Right lobe of liver (tissue), 6 donors: ENCODE data around the gene CAMK2D. TPM values are rescaled to one million over a fixed set of nuclear protein-coding genes. Genes with fewer than 3 reads are reported as not detected.

Experiments used
- ATAC-seq, 4 donors: fragments of 200-7000 bp; cut with Tn5 transposase; one replicate each; pipeline ENCODE4 v1.9.1; 2020; ENCODE audit warnings: mild to moderate bottlenecking in 4 of 4, moderate library complexity in 4 of 4
- DNase-seq, 3 donors: peaks; one replicate each; pipeline ENCODE4 v3.0.0-alpha.2; 2020
- H3K27ac ChIP-seq, 3 donors: fragments of 200-600 bp; one replicate each; pipeline ENCODE4 v1.8.0; 2022
- H3K27me3 ChIP-seq, 2 donors: fragments of 200-600 bp; one replicate each; pipeline ENCODE4 v1.8.0; 2022
- H3K36me3 ChIP-seq, 4 donors: fragments of 200-600 bp; sonication (generic) in 1 of 4; one replicate each; pipeline versions ENCODE4 v1.5.1 to v1.8.0; 2017 to 2022; ENCODE audit warnings: control low read depth in 1 of 4
- H3K4me1 ChIP-seq, 4 donors: fragments of 200-600 bp; sonication (generic) in 1 of 4; one replicate each; pipeline versions ENCODE4 v1.5.1 to v1.8.0; 2017 to 2022; ENCODE audit warnings: control low read depth in 1 of 4
- H3K4me3 ChIP-seq, 3 donors: fragments of 200-600 bp; one replicate each; pipeline ENCODE4 v1.8.0; 2022
- H3K9me3 ChIP-seq, 4 donors: fragments of 200-600 bp; sonication (generic) in 1 of 4; one replicate each; pipeline versions ENCODE4 v1.5.1 to v1.8.0; 2017 to 2022; ENCODE audit warnings: control low read depth in 1 of 4
- CTCF ChIP-seq, 4 donors: fragments of 200-600 bp in 3 of 4; fragments of 450-650 bp in 1 of 4; IDR thresholded peaks; one replicate each; pipeline versions ENCODE4 v1.5.1 to v1.8.0; 2016 to 2022; ENCODE audit warnings: antibody characterized with exemption in 4 of 4, mild to moderate bottlenecking in 2 of 4
- POLR2A ChIP-seq: fragments of 450-650 bp; IDR thresholded peaks from one replicate; pipeline ENCODE4 v1.6.1; 2017; ENCODE audit warnings: antibody characterized with exemption, mild to moderate bottlenecking
- WGBS: methylation state at CpG from one replicate; pipeline ENCODE4 v1.1.6; 2018; ENCODE audit warnings: low coverage, low lambda C conversion rate; ENCODE audit not compliant: insufficient coverage; ENCODE audit errors: missing lambda C conversion rate; 5-methylcytosine and 5-hydroxymethylcytosine counted together
- intact Hi-C, 2 donors: fragments of 100-400 bp; cut with DNase I; formaldehyde crosslinking; loops; one replicate each; pipeline versions ENCODE4 v1.11.2 to v1.14.1; 2022
- total RNA-seq, 6 experiments: library from RNA; depleted of rRNA in 2 of 6; stranded (reverse); fragments of >200 nt in 2 of 6; fragmentation: NEBNext Ultra II Directional in 3 of 6; extraction: Animal tissue kit (Norgen Biotek cat#: 25700) in 3 of 6; gene quantifications; one replicate each; pipeline versions ENCODE4 v1.1.0 to v1.2.4, GENCODE V29; 2016 to 2023
- donor health status: DM: no; HTN: yes; CAD: no.
- donor health status: DM: no; HTN: no; CAD: no.
- donor health status: DM: no; HTN: no; CAD: no.
- donor health status: DM: no; HTN: yes; CAD: no.
- donor health status: DM: no; HTN: yes; CAD: no.

Gene CAMK2D
- total RNA-seq, 6 experiments from 2014 or later, result 17.0 to 30.6 (median 22.6) TPM

DNA sequence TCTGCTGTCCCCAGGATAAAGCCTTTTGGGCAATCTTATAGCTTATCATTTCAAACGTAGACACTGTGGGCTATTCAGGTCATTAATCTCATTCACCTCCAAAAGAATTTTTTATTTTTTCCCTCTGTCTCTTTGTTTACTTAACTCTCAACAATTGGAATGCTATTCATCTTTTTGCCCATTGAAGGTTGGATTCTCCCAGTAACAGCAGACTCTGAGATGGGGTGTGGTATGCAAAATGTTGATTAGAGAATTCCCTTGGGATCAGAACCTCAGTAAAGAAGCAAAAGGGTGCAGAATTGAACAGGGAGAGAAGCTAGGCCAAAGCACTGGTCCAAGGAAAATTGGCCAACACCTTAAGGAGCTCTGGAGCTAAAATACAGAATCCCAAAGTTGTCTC is 60.4 kb downstream of the CAMK2D start:
- Histone ChIP-seq H3K27ac (no peak overlapping the region), H3K36me3 (no peaks in the 10 kb centered on the region), H3K4me3 (no peak overlapping the region), H3K27me3 (no peaks in the 10 kb centered on the region), H3K4me1 (no peaks in the 10 kb centered on the region), H3K9me3 (no peaks in the 10 kb centered on the region)
- TF ChIP-seq CTCF (IDR thresholded peaks at IDR 0.05), result no peak
- TF ChIP-seq POLR2A, result no peak
- 25% methylated on average over 1 of the region's 1 CpG for WGBS
- DNase-seq, result no peak
- intact Hi-C loops, result no loop called here
- ATAC-seq, result no peak

- Histone ChIP-seq H3K36me3 (no peaks in the 10 kb centered on the region), H3K4me1 (no peaks in the 10 kb centered on the region), H3K27me3 (no peaks in the 10 kb centered on the region), H3K9me3 (no peaks in the 10 kb centered on the region), H3K27ac (no peak overlapping the region), H3K4me3 (no peak overlapping the region)
- TF ChIP-seq CTCF (IDR thresholded peaks at IDR 0.05) (no peak), POLR2A (no peak)
- 77% methylated on average over 2 of the region's 2 CpGs for WGBS
- intact Hi-C loops, result no loop called here
- no peak for ATAC-seq
- DNase-seq, result no peak
These were observed 60.9 kb downstream of the CAMK2D start for GRCh38 chr4:113700602-113701150.

DNA sequence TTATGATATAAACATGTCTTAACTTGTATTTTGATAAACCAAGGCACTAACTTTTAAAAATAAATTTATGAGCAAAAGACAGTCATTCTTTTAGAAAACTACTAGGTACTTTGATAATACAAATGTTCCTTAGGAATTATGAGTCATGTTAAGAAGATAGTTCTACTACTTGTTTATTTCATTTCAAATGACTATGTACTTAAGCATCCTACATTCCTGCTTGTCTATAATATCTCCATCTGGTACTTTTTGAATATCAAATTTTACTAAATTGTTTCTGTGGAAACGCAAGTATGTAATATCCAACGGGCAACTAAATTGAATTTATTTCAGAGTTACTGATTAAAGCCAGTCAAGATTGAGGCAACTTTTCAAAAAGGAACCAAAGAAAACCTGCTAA is 61.8 kb downstream of the CAMK2D start:
- DNase-seq (no peak), ATAC-seq (no peak)
- intact Hi-C loops, result no loop called here
- 94% methylated on average over 2 of the region's 2 CpGs for whole genome bisulfite sequencing
- no peaks in the 10 kb centered on the region for H3K36me3 ChIP-seq
- H3K9me3 ChIP-seq, result no peaks in the 10 kb centered on the region
- no peak for TF ChIP-seq POLR2A
- no peak for TF ChIP-seq CTCF (IDR thresholded peaks at IDR 0.05)
- H3K27ac ChIP-seq, result no peak overlapping the region
- H3K4me1 ChIP-seq, result no peaks in the 10 kb centered on the region
- H3K4me3 ChIP-seq, result no peak overlapping the region
- no peaks in the 10 kb centered on the region for H3K27me3 ChIP-seq

DNA sequence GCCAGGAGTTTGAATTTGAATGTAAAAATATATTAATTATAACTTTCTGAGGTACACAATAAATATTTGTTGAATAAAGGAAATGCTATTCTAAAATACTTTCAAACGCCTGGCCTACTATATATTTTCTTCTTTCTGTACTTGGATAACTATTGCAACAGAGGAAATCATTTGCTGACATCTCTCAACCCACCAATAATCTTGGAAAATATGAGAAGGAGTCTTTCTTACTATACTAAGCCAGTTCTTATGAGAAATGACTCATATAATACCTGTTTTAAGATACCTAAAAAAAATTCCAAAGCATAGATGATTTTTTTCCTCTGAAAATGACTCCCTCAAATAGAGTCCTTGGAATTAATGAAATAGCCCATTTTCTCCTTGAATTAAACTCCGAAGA is 64.1 kb downstream of the CAMK2D start:
- no peaks in the 10 kb centered on the region for H3K27me3 ChIP-seq
- ATAC-seq, result no peak
- H3K27ac ChIP-seq, result no peak overlapping the region
- intact Hi-C loops, result no loop called here
- no peaks in the 10 kb centered on the region for H3K4me1 ChIP-seq
- H3K36me3 ChIP-seq, result no peaks in the 10 kb centered on the region
- H3K4me3 ChIP-seq, result no peak overlapping the region
- WGBS, result 85% methylated on average over 2 of the region's 2 CpGs
- TF ChIP-seq CTCF (IDR thresholded peaks at IDR 0.05) (no peak), POLR2A (no peak)
- H3K9me3 ChIP-seq, result no peaks in the 10 kb centered on the region
- no peak for DNase-seq
